K562 (cell line): ENCODE data around the gene ARSA. TPM values are rescaled to one million over a fixed set of nuclear protein-coding genes. Genes with fewer than 3 reads are reported as not detected.
A peak's percentile ranks its signal among the peaks of the same experiment; 100 is the strongest.

Source experiments
- AFF4 ChIP-seq: sonication (generic); formaldehyde crosslinking; IDR thresholded peaks from 2 replicates; pipeline ENCODE4 v1.8.0; 2023; ENCODE audit warnings: mild to moderate bottlenecking, missing genetic modification reagents
- DACH1 ChIP-seq: fragments of 450-650 bp; IDR thresholded peaks from 2 replicates; pipeline ENCODE4 v1.6.1; 2018; ENCODE audit not compliant: partially characterized antibody
- ELF1 ChIP-seq: fragments of 200-800 bp; sonication (Bioruptor generic); IDR thresholded peaks from 2 replicates; pipeline ENCODE4 v1.6.1; 2016; ENCODE audit warnings: missing genetic modification characterization, missing compliant biosample characterization
- ETS1 ChIP-seq: conservative IDR thresholded peaks from 2 replicates; pipeline ENCODE4 v1.6.1; 2011; ENCODE audit warnings: low read depth, mild to moderate bottlenecking, low read length; ENCODE audit not compliant: control insufficient read depth
- IFI16 ChIP-seq: fragments of 250-450 bp; sonication (Bioruptor Pico); IDR thresholded peaks from 2 replicates; pipeline ENCODE4 v2.1.2; 2022; ENCODE audit warnings: mild to moderate bottlenecking, inconsistent platforms
- MYC ChIP-seq, 2 experiments: fragments of 250-450 bp in 1 of 2; sonication (Bioruptor Pico) in 1 of 2; IDR thresholded peaks; 2 replicates each; pipeline versions ENCODE4 v1.5.1 to v1.6.1; 2012 to 2021; ENCODE audit warnings: low read depth in 2 of 2, borderline replicate concordance in 1 of 2, improper control_type of control experiment in 1 of 2, low read length in 1 of 2, mild to moderate bottlenecking in 1 of 2, moderate library complexity in 1 of 2
- NR2C2 ChIP-seq, 2 experiments: fragments of 200-800 bp in 1 of 2; sonication (Bioruptor generic) in 1 of 2; sonication (generic) in 1 of 2; formaldehyde crosslinking in 1 of 2; IDR thresholded peaks; 2 replicates each; pipeline versions ENCODE4 v1.6.1 to v1.8.0; 2016 to 2022; ENCODE audit warnings: mild to moderate bottlenecking in 1 of 2, missing compliant biosample characterization in 1 of 2, missing genetic modification characterization in 1 of 2, missing genetic modification reagents in 1 of 2
- PHF20 ChIP-seq: fragments of 450-650 bp; IDR thresholded peaks from 2 replicates; pipeline ENCODE4 v1.6.1; 2018; ENCODE audit not compliant: partially characterized antibody
- SMARCA4 ChIP-seq: fragments of 450-650 bp; IDR thresholded peaks from 2 replicates; pipeline ENCODE4 v1.6.1; 2016
- STAT5B ChIP-seq: fragments of 250-450 bp; sonication (Bioruptor Pico); IDR thresholded peaks from 2 replicates; pipeline ENCODE4 v1.8.0; 2021; ENCODE audit warnings: mild to moderate bottlenecking, inconsistent platforms
- ZFP1 ChIP-seq: fragments of 450-650 bp; formaldehyde crosslinking; IDR thresholded peaks from 2 replicates; pipeline ENCODE4 v1.4.0; 2020; ENCODE audit warnings: mild to moderate bottlenecking, mixed read lengths
- ZNF586 ChIP-seq: fragments of 450-650 bp; formaldehyde crosslinking; conservative IDR thresholded peaks from 2 replicates; pipeline ENCODE4 v1.4.0; 2020; ENCODE audit warnings: mild to moderate bottlenecking, moderate library complexity
- polyA plus RNA-seq, 8 experiments: library from polyadenylated mRNA; depleted of rRNA in 4 of 8; stranded (reverse) in 5 of 8; unstranded in 3 of 8; fragments of >200 nt; fragmentation: Nextera tagmentation in 2 of 8; fragmentation: Illumina TruSeq in 1 of 8; extraction: Ambion mirVana in 2 of 8; extraction: Trizol in 1 of 8; gene quantifications; 2 replicates each; pipeline versions ENCODE4 v1.2.1 to v1.2.3, GENCODE V29; 2011 to 2014; ENCODE audit warnings: inconsistent platforms in 1 of 8, missing spikeins in 1 of 8
- total RNA-seq, 7 experiments: library from RNA; depleted of rRNA in 6 of 7; stranded (reverse); fragments of >200 nt in 6 of 7; fragmentation: Illumina TruSeq in 2 of 7; extraction: Trizol in 2 of 7; gene quantifications; 2 replicates each; pipeline versions ENCODE4 v1.2.1 to v1.2.3, GENCODE V29; 2011 to 2021; ENCODE audit warnings: low replicate concordance in 1 of 7
- TF ChIP-seq, protein P1 (sequence below): IDR thresholded peaks from 2 replicates; pipeline ENCODE4 v1.6.1; 2016; ENCODE audit warnings: missing genetic modification characterization, missing compliant biosample characterization
- TF ChIP-seq, protein P2 (sequence below): sonication (generic); formaldehyde crosslinking; IDR thresholded peaks from 2 replicates; pipeline ENCODE4 v1.8.0; 2022; ENCODE audit warnings: mild to moderate bottlenecking, missing genetic modification reagents
- TF ChIP-seq, protein P3 (sequence below): fragments of 450-650 bp; IDR thresholded peaks from 2 replicates; pipeline ENCODE4 v1.6.1; 2017; ENCODE audit warnings: antibody characterized with exemption
- TF ChIP-seq, protein P4 (sequence below): sonication (generic); formaldehyde crosslinking; IDR thresholded peaks from 2 replicates; pipeline ENCODE4 v1.8.0; 2022; ENCODE audit warnings: mild to moderate bottlenecking, low read depth, missing genetic modification reagents

The ARSA gene
- total and polyA plus RNA-seq, 9 of the 15 experiments (the other 6 are each of a cell fraction or from before 2014, with no cell fraction given), result 0.32 to 10.9 (median 1.8) TPM; not detected in 1

DNA sequence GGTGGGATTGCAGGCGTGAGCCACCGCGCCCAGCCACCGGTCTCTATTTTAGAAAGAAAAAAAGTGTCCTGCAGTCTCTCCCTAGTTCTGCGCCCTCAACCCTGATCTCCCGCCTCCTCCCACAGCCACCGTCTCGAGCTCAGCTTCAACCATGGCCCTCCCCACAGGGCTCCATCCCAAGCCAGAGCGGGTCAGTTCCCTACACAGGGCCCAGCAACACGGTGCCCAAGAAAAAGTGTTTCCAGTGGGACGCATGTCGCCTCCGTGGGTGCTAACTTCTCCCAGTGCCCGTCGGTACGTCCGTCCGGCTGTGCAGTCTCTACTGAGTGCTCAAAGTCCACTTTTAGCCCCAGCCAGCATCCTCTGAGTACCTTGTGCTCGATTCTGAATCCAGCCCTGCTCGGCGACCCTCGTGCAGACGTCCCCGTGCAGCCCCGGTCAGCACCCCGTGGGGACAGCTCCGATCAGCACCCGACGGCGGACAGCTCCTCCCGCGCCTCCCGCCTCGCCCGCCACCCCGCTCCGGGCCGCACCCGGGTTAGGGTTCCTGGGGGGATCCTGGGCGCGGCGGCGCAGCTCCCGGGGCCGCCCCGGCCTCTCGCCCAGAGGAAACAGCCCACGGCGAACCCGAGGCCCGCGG, 28.0 kb downstream of the ARSA start (continued):
- peak; percentile 82; the same call in 1 of the 2 replicates for TF ChIP-seq AFF4
- TF ChIP-seq, protein P1, sequence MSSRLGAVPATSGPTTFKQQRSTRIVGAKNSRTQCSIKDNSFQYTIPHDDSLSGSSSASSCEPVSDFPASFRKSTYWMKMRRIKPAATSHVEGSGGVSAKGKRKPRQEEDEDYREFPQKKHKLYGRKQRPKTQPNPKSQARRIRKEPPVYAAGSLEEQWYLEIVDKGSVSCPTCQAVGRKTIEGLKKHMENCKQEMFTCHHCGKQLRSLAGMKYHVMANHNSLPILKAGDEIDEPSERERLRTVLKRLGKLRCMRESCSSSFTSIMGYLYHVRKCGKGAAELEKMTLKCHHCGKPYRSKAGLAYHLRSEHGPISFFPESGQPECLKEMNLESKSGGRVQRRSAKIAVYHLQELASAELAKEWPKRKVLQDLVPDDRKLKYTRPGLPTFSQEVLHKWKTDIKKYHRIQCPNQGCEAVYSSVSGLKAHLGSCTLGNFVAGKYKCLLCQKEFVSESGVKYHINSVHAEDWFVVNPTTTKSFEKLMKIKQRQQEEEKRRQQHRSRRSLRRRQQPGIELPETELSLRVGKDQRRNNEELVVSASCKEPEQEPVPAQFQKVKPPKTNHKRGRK (tag), result no peak
- TF ChIP-seq ELF1, result no peak
- no peak for TF ChIP-seq SMARCA4
- TF ChIP-seq STAT5B, result no peak
- peak; percentile 89 for TF ChIP-seq NR2C2 (CRISPR knock-in tag; IDR thresholded peaks at IDR 0.05)
- no peak for TF ChIP-seq NR2C2 (tag; IDR thresholded peaks at IDR 0.05)
- TF ChIP-seq ETS1, result peak; percentile 93
- no peak for TF ChIP-seq PHF20
- TF ChIP-seq IFI16 (CRISPR knock-in tag), result no peak
- no peak for TF ChIP-seq ZFP1 (CRISPR knock-in tag)
- TF ChIP-seq DACH1, result no peak
- TF ChIP-seq, protein P2, sequence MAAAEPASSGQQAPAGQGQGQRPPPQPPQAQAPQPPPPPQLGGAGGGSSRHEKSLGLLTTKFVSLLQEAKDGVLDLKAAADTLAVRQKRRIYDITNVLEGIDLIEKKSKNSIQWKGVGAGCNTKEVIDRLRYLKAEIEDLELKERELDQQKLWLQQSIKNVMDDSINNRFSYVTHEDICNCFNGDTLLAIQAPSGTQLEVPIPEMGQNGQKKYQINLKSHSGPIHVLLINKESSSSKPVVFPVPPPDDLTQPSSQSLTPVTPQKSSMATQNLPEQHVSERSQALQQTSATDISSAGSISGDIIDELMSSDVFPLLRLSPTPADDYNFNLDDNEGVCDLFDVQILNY (CRISPR knock-in tag), result peak; percentile 96
- no peak for TF ChIP-seq MYC (IDR thresholded peaks at IDR 0.05; ENCODE audit: low read depth, low read length)
- TF ChIP-seq MYC (CRISPR knock-in tag; IDR thresholded peaks at IDR 0.05; ENCODE audit: borderline replicate concordance, low read depth), result no peak
- TF ChIP-seq, protein P3, sequence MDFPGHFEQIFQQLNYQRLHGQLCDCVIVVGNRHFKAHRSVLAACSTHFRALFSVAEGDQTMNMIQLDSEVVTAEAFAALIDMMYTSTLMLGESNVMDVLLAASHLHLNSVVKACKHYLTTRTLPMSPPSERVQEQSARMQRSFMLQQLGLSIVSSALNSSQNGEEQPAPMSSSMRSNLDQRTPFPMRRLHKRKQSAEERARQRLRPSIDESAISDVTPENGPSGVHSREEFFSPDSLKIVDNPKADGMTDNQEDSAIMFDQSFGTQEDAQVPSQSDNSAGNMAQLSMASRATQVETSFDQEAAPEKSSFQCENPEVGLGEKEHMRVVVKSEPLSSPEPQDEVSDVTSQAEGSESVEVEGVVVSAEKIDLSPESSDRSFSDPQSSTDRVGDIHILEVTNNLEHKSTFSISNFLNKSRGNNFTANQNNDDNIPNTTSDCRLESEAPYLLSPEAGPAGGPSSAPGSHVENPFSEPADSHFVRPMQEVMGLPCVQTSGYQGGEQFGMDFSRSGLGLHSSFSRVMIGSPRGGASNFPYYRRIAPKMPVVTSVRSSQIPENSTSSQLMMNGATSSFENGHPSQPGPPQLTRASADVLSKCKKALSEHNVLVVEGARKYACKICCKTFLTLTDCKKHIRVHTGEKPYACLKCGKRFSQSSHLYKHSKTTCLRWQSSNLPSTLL, result no peak
- TF ChIP-seq, protein P4, sequence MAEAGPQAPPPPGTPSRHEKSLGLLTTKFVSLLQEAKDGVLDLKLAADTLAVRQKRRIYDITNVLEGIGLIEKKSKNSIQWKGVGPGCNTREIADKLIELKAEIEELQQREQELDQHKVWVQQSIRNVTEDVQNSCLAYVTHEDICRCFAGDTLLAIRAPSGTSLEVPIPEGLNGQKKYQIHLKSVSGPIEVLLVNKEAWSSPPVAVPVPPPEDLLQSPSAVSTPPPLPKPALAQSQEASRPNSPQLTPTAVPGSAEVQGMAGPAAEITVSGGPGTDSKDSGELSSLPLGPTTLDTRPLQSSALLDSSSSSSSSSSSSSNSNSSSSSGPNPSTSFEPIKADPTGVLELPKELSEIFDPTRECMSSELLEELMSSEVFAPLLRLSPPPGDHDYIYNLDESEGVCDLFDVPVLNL (CRISPR knock-in tag), result peak; percentile 91
- no peak for TF ChIP-seq ZNF586 (CRISPR knock-in tag)
